DND-41 (cell line): ENCODE results near the gene PRODH2.

ENCODE experiments used
- ATAC-seq: fragments of 200-7000 bp; cut with Tn5 transposase; 3 replicates; pipeline ENCODE4 v1.9.1; 2021; ENCODE audit warnings: low read depth; ENCODE audit not compliant: insufficient read depth
- DNase-seq: peaks from one replicate; pipeline ENCODE4 v3.0.0-alpha.2; 2020
- H2AFZ ChIP-seq: 2 replicates; pipeline ENCODE4 v1.6.0; 2012; ENCODE audit warnings: low read depth, low read length
- H3K27ac ChIP-seq: 2 replicates; pipeline ENCODE4 v1.5.1; 2012; ENCODE audit warnings: low read length, inconsistent platforms
- H3K27me3 ChIP-seq: fragments of 200-600 bp; sonication (generic); 2 replicates; pipeline ENCODE4 v1.6.0; 2012; ENCODE audit warnings: low read length, mild to moderate bottlenecking, inconsistent platforms; ENCODE audit not compliant: insufficient read depth, poor library complexity
- H3K36me3 ChIP-seq: 2 replicates; pipeline ENCODE4 v1.5.1; 2012; ENCODE audit warnings: low read length, inconsistent platforms; ENCODE audit not compliant: insufficient read depth
- H3K4me1 ChIP-seq: 2 replicates; pipeline ENCODE4 v1.5.1; 2012; ENCODE audit warnings: mild to moderate bottlenecking, low read length; ENCODE audit not compliant: insufficient read depth
- H3K4me2 ChIP-seq: 2 replicates; pipeline ENCODE4 v1.6.0; 2012; ENCODE audit warnings: mild to moderate bottlenecking, moderate library complexity, low read length, inconsistent platforms; ENCODE audit not compliant: insufficient read depth
- H3K4me3 ChIP-seq, 2 experiments: fragments of 200-600 bp in 1 of 2; shearing (Covaris generic) in 1 of 2; 2 replicates each; pipeline ENCODE4 v1.5.1; 2012 to 2016; ENCODE audit warnings: inconsistent platforms in 2 of 2, low read length in 2 of 2, mild to moderate bottlenecking in 2 of 2, low read depth in 1 of 2, moderate library complexity in 1 of 2
- H3K79me2 ChIP-seq: 2 replicates; pipeline ENCODE4 v1.6.0; 2012; ENCODE audit warnings: low read length, inconsistent platforms; ENCODE audit not compliant: insufficient read depth
- H3K9ac ChIP-seq: 2 replicates; pipeline ENCODE4 v1.6.0; 2012; ENCODE audit warnings: low read depth, mild to moderate bottlenecking, inconsistent platforms, low read length, moderate library complexity
- H3K9me3 ChIP-seq: 2 replicates; pipeline ENCODE4 v1.5.1; 2012; ENCODE audit warnings: low read length, moderate library complexity, mild to moderate bottlenecking, inconsistent platforms; ENCODE audit not compliant: insufficient read depth, severe bottlenecking
- H4K20me1 ChIP-seq: 2 replicates; pipeline ENCODE4 v1.6.0; 2012; ENCODE audit warnings: low read length; ENCODE audit not compliant: insufficient read depth
- CTCF ChIP-seq: IDR thresholded peaks from 2 replicates; pipeline ENCODE4 v1.5.1; 2012; ENCODE audit warnings: borderline replicate concordance, low read length, moderate library complexity, mild to moderate bottlenecking; ENCODE audit not compliant: poor library complexity, severe bottlenecking; ENCODE audit errors: extremely low read depth
- EZH2 ChIP-seq: IDR thresholded peaks from 3 replicates; pipeline ENCODE4 v1.6.1; 2012; ENCODE audit warnings: borderline replicate concordance, low read depth, mild to moderate bottlenecking, moderate library complexity, low read length, inconsistent platforms; ENCODE audit not compliant: severe bottlenecking

PRODH2 gene

DNA sequence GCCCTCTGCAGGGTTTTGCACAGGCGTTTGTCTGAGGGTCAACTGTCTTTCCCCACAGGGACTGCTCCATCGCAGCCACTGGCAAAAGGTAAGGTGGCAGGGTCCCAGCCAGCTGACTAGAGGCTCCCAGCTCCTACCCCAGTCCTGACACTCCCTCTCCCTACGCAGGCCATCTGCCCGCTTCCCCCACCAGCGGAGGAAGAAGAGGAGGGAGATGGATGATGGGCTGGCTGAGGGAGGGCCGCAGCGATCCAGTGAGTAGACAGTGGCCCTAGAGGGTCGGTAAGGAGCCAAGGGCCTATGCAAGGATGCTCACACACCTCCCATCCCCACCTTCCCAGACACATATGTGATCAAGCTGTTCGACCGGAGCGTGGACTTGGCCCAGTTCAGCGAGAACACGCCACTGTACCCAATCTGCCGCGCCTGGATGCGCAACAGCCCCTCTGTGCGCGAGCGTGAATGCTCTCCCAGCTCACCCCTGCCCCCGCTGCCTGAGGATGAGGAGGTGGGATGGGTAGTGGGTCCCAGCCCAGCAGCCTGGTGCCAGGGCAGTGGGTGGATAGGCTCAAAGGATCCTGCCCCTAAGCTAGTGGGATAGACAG, 59.8 kb downstream of the PRODH2 start:
- no peaks in the 10 kb centered on the region for H3K27me3 ChIP-seq
- H3K27ac ChIP-seq, result no peak overlapping the region
- DNase-seq (no peak), ATAC-seq (no peak)
- peaks cover 24% of the 10 kb centered on the region for H3K36me3 ChIP-seq
- peaks cover 15% of the 10 kb centered on the region for H3K79me2 ChIP-seq
- H3K9me3 ChIP-seq, result no peaks in the 10 kb centered on the region
- TF ChIP-seq EZH2 (no peak), CTCF (no peak)
- H2AFZ ChIP-seq, result no peak overlapping the region
- H3K4me3 ChIP-seq, result no peak overlapping the region
- H3K4me2 ChIP-seq, result no peak overlapping the region
- H3K9ac ChIP-seq, result no peak overlapping the region
- H3K4me1 ChIP-seq, result peaks cover 30% of the 10 kb centered on the region
- H4K20me1 ChIP-seq, result 0 out of 2 replicates have a peak, but pooled peaks cover 3% of the 10 kb centered on the region

DNA sequence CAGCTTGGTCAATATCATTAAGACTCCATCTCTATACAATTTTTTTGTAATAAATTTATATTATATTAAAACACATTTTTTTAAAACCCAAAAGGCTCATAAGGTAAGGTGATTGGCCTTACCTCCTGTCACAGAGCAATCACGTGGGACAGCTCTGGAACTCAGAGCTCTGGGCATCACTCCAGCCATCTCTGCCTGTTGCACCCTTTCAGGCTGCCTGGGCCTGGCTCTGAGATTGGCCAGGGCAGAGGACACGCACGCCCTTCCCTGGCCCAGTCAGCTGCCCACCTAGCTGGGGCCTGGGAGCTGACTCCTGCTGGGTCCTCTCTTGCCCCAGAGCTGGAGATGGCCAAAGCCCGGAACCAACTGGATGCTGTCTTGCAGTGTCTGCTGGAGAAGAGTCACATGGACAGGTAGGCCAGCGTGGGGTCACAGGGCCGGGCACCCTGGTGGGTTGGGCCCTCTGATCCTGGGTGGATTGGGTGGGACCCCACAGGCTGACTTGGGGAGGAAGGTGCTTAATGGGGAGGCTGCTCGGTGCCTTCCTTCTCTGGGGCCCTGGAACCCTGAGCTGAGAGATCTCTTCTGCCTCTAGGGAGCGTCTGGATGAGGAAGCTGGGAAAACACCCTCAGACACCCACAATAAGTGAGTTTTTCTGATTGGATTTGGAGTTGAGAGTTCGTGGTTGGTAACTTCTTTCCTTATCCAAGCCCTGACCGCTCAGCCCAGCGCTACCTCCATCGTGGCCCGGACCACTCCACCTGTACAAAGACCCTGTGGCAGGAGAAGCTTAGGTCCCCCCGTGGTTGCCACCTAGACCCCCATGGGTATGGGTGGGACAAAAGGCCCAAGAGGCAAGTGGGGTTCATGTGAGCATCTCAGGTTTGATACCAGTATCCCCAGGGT, 60.6 kb downstream of the PRODH2 start:
- 0 out of 2 replicates have a peak overlapping the region, but pooled peaks have one; percentile 8 for H3K9ac ChIP-seq
- peaks cover 16% of the 10 kb centered on the region for H3K79me2 ChIP-seq
- TF ChIP-seq EZH2 (no peak), CTCF (no peak)
- H3K27ac ChIP-seq, result no peak overlapping the region
- no peak for ATAC-seq
- peaks cover 32% of the 10 kb centered on the region for H3K4me1 ChIP-seq
- H3K9me3 ChIP-seq, result no peaks in the 10 kb centered on the region
- no peak for DNase-seq
- no peak overlapping the region for H2AFZ ChIP-seq
- 0 out of 2 replicates have a peak, but pooled peaks cover 3% of the 10 kb centered on the region for H4K20me1 ChIP-seq
- no peak overlapping the region for H3K4me3 ChIP-seq
- H3K4me2 ChIP-seq, result no peak overlapping the region
- H3K27me3 ChIP-seq, result no peaks in the 10 kb centered on the region
- peaks cover 24% of the 10 kb centered on the region for H3K36me3 ChIP-seq

DNA sequence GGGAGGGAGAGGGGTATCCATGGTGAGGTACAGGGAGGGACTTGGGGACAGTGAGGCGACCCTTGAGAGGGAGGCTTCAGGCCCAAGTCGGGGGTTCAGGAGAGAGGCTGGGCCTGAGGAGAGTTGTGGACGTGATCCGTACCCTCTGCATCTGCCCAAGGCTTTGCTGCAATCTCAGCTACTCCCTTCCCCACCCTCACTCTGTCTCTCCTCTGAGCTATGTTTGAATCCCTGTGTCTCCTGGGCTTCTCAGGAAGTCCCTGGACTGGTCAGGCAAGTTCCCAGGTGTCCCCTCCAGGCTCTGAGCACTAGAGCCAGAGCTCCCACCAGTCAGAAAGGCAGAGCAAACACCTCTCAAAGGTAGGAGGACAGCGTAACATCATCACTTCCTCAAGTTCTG, 62.5 kb downstream of the PRODH2 start:
- Histone ChIP-seq H2AFZ (no peak overlapping the region), H3K27me3 (no peaks in the 10 kb centered on the region), H3K36me3 (peaks cover 24% of the 10 kb centered on the region), H3K79me2 (peaks cover 31% of the 10 kb centered on the region), H3K4me2 (peak overlapping the region; percentile 94; the same call in 1 of the 2 replicates), H4K20me1 (0 out of 2 replicates have a peak, but pooled peaks cover 3% of the 10 kb centered on the region), H3K9ac (no peak overlapping the region; the same call in 1 of the 2 replicates), H3K9me3 (no peaks in the 10 kb centered on the region), H3K4me3 (no peak overlapping the region), H3K4me1 (peaks cover 40% of the 10 kb centered on the region), H3K27ac (no peak overlapping the region)
- ATAC-seq, result no peak
- no peak for DNase-seq
- no peak for TF ChIP-seq CTCF
- TF ChIP-seq EZH2, result no peak
